OCI-M2 (cell line): ENCODE measurements around the gene PTPRK.
"Not testable (repeated sequence)": the region's sequence is repeated elsewhere in the genome, so short reads cannot be mapped to it uniquely, and the experiment has no call there.

Source experiments
- DNase-seq: peaks from one replicate; lab custom pipeline; 2025; ENCODE audit not compliant: unreplicated experiment; lab: John Stamatoyannopoulos, UW

The PTPRK gene

DNA sequence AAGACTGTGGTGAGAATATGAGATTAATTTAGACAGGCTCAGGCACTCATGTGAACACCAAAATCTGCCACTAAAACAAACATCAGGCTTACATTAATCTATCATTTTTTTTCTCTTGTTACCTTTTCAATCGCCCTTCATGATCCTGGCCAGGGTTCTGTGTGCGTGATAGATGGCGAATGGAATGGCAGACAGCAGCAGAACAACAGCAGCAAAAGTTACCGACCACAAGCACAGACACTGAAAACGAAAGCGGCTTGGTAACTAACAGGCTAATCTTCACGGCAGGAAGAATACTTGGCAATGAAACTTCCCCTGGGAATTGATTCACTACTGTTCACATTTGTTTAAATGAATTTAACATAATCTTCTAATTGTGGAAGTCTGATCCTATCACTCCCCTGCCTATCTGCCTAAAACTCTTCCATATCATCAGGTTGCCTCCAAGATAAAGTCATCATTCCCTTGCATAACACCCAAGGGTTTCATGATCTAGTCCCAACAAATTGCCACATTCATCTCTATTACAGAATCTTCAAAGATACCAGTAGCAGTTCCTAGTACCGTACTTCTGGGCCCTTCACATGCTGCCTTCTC lies 28.7 kb downstream of the PTPRK start:
- no peak for DNase-seq

- DNase-seq, result no peak
These were observed 29.3 kb downstream of the PTPRK start for GRCh38 chr6:128491100-128491581.

DNA sequence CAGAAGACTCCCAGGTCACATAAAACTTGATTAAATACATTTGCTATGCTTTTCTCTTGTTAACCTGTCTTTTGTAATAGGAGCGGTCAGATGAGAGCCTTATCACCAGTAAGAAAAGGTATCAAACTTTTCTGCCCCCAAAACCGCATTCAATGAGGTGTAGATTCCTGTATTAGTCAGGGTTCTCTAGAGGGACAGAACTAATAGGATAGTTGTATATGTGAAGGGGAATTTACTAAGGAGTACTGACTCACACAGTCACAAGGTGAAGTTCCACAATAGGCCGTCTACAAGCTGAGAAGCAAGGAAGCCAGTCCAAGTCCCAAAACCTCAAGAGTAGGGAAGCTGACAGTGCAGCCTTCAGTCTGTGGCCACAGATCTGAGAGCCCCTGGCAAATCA lies 32.7 kb downstream of the PTPRK start:
- DNase-seq, result no peak

DNA sequence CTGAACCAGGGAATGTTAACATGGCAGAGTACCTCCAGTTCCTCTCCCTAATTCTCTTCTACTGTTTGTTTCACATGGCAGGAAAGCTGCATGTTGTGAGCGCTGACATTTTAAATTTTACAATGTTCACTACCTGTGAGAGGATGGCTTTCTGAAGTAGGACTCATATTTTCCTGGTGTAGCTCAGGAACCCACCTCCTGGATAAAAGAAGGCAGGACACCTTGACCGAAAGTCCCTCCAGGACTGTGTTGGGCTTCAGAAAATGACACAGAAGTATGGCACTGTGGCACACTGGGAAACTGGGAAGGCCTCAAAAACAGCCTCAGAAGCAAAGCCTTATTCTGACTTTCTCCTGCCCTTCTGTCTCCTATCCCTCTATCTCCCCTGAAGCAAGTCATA lies 33.3 kb downstream of the PTPRK start:
- DNase-seq, result no peak

- DNase-seq, result not testable (repeated sequence)
These were observed 33.8 kb downstream of the PTPRK start for GRCh38 chr6:128486580-128486979.

GRCh38 chr6:128483472-128484135 lies 36.8 kb downstream of the PTPRK start:
- DNase-seq, result no peak

DNA sequence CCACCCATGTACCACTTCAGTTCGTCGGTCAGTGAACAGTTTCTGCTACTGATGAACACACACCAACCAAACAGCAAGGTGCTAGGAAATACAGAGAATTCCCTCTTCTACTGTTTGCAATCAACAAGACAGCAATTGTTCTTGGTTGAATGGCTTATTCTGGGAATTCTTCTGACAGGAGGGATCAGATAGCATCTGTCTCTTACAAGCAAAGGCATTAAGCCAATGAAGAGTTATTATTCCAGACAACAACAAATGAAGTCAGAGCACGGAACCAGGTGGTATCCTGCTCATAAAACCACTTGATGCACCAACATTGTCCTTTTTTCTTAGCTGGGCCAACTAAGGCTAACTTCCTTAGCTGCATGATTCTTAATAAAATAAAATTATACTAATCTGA lies 37.8 kb downstream of the PTPRK start:
- no peak for DNase-seq

DNA sequence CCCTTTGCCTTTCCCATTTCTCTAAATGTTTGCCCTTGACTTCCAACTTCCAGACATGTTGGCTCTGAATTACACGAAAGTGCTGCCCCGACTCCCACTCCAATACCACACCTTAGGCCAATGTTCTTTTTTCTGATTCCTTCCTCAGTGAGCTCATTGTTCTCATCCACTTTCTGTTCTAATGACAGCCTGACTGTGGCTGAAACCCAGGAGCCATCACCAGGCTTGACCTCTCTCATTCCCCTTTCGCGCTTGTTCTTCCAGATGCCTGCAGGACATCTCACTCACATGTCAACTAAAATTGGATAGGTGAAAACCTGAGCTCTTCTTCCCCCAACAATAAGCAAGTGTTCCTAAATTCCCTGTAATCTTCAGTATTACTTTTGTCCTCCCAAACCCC lies 40.4 kb downstream of the PTPRK start:
- no peak for DNase-seq

GRCh38 chr6:128479048-128479666 lies 41.2 kb downstream of the PTPRK start:
- no peak for DNase-seq

- no peak for DNase-seq
These were observed 42.0 kb downstream of the PTPRK start for GRCh38 chr6:128478230-128479047.

DNA sequence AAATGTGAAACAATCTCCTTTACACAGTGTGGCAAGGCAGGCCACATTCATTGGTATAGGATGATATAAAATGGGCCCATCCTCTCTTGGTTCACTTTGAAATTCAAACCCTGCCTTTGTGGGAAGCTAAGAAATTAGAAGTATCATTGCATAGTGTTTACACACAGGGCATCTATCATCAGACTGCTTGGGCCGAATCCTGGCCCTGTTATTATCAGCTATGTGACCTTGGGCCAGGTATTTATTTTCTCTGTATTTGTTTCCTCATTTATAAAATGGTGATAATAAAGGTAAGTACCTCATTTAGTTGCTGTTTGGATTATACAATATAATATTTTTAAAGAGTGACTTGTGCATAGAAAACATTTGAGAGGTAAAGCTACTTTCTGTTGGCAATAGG lies 45.5 kb downstream of the PTPRK start:
- DNase-seq, result no peak

DNA sequence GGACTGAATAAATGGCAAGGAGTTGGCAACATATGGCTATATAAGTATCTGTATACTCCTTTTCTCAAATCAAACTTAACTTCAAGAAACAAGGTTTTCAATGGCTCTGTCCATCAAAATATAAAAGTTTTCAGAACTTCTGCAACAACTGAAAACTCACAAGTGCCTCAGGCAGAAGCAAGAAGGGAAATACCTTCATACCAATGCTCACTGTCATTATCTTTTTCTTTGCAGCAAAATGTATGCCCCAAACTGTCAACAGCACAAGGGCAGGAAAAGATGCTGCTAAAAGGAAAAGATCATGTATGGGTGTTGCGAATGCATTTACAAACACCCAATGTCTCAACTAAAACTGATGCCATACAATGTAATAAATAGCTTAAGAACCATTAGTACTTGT lies 45.9 kb downstream of the PTPRK start:
- DNase-seq, result no peak

DNA sequence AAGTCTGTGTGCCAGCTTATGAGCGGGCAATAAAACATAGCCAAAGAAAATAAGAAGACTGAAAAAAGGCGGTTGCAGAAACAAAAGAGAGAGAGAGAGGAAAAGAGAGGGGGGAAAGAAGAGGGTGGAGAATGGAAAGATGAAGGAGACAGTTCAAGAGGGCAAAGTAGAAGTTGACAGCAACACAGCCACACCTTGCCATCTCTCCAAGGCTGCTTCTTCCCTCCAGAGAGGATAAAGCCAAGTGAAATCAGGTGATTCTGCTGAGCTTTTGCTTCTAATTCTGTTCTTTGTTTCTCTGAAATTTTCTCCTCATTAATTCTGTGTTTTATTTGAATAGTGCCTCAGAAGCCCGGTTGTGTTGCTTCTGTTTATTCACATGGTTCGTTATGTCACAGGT lies 48.5 kb downstream of the PTPRK start:
- no peak for DNase-seq

- no peak for DNase-seq
These were observed 54.7 kb downstream of the PTPRK start for GRCh38 chr6:128465368-128466343.

DNA sequence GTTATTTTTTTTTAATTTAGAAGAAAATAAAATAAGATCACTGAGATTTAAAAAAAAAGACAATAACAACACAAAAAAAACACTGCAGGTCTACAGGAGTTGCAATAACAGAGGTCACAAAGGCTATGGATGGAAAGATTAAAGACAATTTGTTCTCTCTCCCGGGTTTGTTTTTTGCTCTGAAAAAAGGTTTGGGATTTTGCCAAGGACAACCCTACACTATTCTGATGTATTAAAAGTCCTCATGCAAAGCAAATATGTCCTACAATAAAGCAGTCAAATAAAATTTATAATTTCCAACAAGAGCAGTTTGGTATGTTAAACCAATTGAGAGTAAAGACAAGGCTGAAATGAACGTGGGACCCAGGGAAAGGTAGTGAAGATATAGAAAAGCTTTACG lies 55.6 kb downstream of the PTPRK start:
- DNase-seq, result no peak

DNA sequence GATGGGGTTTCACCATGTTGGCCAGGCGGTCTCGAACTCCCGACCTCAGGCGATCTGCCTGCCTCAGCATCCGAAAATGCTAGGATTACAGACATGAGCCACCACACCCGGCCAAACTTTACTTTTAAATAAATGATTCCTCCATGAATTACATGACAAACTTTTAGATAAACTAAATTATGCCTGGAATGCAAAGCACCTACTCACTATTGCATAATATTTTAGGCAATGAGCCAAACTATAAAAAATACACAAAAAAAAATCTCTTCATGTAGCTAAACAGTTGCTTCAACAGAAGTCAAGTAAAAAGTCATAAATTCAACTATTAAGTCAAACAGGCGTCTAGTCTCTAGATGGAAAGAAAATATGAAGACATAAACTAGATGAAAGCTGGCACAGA lies 56.5 kb downstream of the PTPRK start:
- DNase-seq, result no peak

GRCh38 chr6:128461501-128461900 lies 58.9 kb downstream of the PTPRK start:
- no peak for DNase-seq

DNA sequence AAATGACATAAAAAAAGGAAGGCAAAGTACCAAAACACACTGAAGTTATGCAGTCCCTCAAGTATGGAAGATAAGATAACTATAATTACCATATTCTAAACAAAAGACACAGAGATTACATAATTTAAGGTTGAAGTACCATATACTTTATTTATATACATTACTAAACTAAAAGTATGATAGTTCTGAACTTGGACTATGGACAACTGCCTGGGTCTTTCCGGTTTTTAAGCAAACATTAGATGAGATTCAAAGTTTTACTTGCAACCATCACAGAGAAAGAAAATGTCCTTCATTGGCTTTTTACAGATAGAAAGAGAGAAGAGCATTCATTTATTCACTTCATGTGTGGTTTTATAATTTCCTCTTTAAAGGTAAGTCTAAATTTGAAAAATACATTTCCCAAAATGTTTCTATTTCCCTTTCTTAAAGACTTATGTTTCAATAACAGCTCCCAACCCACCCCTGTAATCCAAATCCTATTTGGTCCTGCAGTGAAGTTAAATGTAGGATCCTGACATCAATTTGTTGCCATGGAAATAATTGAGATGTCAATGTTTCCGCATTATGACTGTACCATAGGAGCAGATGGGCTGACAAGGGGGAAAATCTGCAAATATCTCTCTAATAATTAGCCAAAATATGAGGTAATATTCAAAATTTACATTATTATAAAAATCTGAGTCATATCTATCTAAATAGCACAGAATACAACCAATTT lies 63.7 kb downstream of the PTPRK start:
- DNase-seq, result no peak

DNA sequence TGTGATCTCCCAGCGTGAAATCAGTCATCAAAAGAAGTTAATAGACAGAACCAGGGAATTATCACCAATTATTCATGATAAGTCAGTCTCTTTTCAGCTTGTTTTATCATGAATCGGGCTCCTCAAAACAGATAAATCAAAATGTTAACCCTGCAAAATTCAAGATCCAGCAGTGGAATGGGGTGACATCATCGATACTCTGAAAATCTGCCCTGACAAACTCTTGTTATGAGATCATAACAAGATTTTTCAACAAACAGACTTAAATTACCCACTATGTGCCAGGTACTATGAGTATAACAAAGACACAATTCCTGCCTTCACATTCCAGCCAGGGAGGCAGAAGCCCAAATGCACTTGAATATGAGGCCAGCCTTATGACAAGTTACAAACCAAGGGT lies 64.4 kb downstream of the PTPRK start:
- no peak for DNase-seq

GRCh38 chr6:128452713-128453112 lies 67.7 kb downstream of the PTPRK start:
- DNase-seq, result no peak
